Central memory CD8-positive, alpha-beta T cell (primary cell): ENCODE measurements around the gene F7.

Experiments used
- ATAC-seq: fragments of 150-1000 bp; cut with Tn5 transposase; replicated peaks from 2 replicates; pipeline ENCODE4 v1.10.0; 2022; ENCODE audit warnings: mild to moderate bottlenecking, moderate FRiP score, moderate number of reproducible peaks; ENCODE audit not compliant: poor library complexity, severe bottlenecking; ENCODE audit errors: extremely low read depth
- DNase-seq, 2 donors: peaks; one replicate each; pipeline ENCODE4 v3.0.0; 2021; ENCODE audit warnings: low spot score in 2 of 2
- H3K27ac Mint-ChIP-seq: one replicate; pipeline ENCODE4 v1.8.0; 2022; ENCODE audit warnings: low read depth, mild to moderate bottlenecking, moderate library complexity, mixed read lengths
- H3K27me3 Mint-ChIP-seq: one replicate; pipeline ENCODE4 v1.8.0; 2022; ENCODE audit warnings: mixed read lengths
- H3K36me3 Mint-ChIP-seq: one replicate; pipeline ENCODE4 v1.8.0; 2022; ENCODE audit warnings: mild to moderate bottlenecking, moderate library complexity, mixed read lengths; ENCODE audit not compliant: insufficient read depth
- H3K4me1 Mint-ChIP-seq: one replicate; pipeline ENCODE4 v1.8.0; 2022; ENCODE audit warnings: mixed read lengths
- H3K4me3 Mint-ChIP-seq: one replicate; pipeline ENCODE4 v1.8.0; 2022; ENCODE audit warnings: mild to moderate bottlenecking, moderate library complexity, mixed read lengths
- H3K9me3 Mint-ChIP-seq: one replicate; pipeline ENCODE4 v1.8.0; 2022; ENCODE audit warnings: mixed read lengths

The F7 gene

GRCh38 chr13:113084094-113084942 lies 21.3 kb upstream of the F7 start:
- no peak for ATAC-seq
- Mint-ChIP-seq H3K9me3 (no peaks in the 10 kb centered on the region), H3K36me3 (peaks cover 2% of the 10 kb centered on the region), H3K4me1 (no peaks in the 10 kb centered on the region), H3K4me3 (no peak overlapping the region), H3K27me3 (no peaks in the 10 kb centered on the region), H3K27ac (no peak overlapping the region)
- no peak for DNase-seq

DNA sequence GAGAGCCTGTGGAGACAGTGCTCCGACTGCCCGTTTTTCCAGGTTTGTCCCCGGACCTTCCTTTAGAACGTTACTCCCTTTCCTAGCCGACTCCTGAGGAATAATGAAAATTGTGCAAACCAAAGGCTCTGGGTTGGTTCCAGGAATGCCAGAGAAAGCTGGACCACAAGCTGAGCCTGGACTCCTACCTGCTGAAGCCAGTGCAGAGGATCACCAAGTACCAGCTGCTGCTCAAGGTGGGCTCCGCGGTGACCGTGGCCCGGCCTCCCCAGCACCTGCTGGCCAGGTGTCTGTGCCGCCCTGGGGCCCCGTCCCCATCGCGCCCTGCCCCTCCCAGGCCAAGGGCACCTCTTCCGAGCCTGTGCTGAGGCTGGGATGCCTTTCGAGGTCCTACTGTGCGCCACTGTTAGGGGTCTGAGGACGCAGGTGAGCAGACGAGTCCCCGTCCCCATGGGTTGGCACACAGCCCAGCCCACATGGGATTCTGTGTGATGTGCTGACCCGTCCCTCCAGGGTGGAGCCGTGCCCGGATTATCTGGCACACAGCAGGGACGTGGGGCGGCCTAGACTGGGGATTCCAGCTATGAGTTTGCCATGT lies 20.5 kb upstream of the F7 start:
- Mint-ChIP-seq H3K27me3 (no peaks in the 10 kb centered on the region), H3K27ac (no peak overlapping the region), H3K4me1 (no peaks in the 10 kb centered on the region), H3K9me3 (no peaks in the 10 kb centered on the region), H3K4me3 (no peak overlapping the region), H3K36me3 (peaks cover 2% of the 10 kb centered on the region)
- DNase-seq = no peak
- no peak for ATAC-seq

DNA sequence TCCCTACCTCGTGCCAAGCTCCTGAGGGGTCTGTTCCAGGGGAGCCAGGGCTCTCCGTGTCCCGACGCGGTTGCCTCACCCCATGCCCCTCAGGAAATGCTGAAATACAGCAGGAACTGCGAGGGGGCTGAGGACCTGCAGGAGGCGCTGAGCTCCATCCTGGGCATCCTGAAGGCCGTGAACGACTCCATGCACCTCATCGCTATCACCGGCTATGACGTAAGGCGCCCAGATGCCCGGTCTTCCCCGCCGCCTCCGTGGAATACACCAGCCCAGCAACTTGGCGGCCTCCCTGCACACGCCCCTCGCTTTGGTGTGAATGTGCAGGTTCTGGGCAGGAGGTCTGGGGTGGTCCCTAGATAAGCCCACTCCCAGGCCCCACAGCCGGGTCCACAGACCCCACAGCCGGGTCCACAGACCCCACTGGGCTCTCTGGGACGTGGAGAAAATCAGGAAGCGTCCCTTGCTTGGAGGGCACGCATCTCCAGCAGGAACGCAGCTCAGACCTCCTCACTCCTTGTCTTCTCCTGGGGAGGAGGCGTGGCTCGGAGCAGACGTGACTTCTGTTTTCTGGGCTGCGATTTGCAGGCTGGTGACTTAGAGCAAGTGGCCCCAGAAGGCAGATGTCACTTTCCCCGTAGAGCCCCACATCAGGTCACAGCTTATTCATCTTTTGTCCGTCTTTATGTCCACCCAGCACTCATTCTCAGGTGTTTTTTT lies 19.4 kb upstream of the F7 start:
- H3K27ac Mint-ChIP-seq = no peak overlapping the region

GRCh38 chr13:113086991-113087922 lies 18.3 kb upstream of the F7 start:
- Mint-ChIP-seq H3K27me3 (no peaks in the 10 kb centered on the region), H3K9me3 (no peaks in the 10 kb centered on the region), H3K4me3 (no peak overlapping the region), H3K4me1 (no peaks in the 10 kb centered on the region), H3K27ac (no peak overlapping the region), H3K36me3 (peaks cover 2% of the 10 kb centered on the region)
- no peak for ATAC-seq
- no peak for DNase-seq

More for the DNA sequence above, 19.4 kb upstream of the F7 start:
- H3K27me3 Mint-ChIP-seq = no peaks in the 10 kb centered on the region
- no peaks in the 10 kb centered on the region for H3K9me3 Mint-ChIP-seq
- peaks cover 2% of the 10 kb centered on the region for H3K36me3 Mint-ChIP-seq
- no peaks in the 10 kb centered on the region for H3K4me1 Mint-ChIP-seq
- H3K4me3 Mint-ChIP-seq = no peak overlapping the region
- no peak for DNase-seq
- no peak for ATAC-seq

DNA sequence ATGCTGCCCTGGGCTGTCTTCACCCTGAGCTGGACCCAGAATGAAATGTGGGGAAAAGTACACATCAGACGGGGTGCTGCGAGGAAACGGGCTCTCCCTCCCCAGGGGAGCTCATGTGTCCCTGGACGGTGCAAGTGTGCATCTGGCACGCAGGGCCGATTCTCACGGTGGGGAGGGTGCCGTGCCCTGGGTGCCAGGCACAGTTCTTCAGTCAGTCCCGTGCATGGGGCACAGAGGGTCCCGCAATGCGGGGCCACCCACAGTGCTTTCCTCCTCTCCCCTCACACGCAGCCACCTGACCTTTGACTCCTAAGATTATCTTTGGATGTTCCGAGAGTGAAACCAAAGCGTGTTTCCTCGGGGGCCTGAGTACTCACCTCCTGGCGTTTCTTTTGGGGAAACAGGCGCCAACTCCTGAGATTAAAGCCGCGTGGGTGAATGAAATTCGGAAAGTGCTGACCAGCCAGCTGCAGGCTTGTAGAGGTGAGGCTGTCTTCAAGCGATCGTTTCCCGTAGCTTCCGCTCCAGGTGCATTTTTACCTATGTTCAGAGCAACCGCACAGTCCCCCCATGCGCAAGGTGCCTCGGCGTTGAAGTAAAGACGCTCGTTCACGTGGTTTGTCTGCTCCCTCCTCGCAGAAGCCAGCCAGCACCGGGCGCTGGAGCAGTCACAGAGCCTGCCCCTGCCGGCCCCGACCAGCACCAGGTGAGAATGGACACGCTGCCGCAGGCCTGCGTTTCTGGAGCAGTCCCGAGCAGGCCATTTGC lies 17.5 kb upstream of the F7 start:
- DNase-seq (no peak), ATAC-seq (no peak)
- Mint-ChIP-seq H3K4me3 (no peak overlapping the region), H3K36me3 (no peaks in the 10 kb centered on the region), H3K27me3 (no peaks in the 10 kb centered on the region), H3K27ac (no peak overlapping the region), H3K9me3 (no peaks in the 10 kb centered on the region), H3K4me1 (no peaks in the 10 kb centered on the region)

GRCh38 chr13:113088691-113089020 lies 16.9 kb upstream of the F7 start:
- Mint-ChIP-seq H3K4me3 (no peak overlapping the region), H3K27ac (no peak overlapping the region), H3K9me3 (no peaks in the 10 kb centered on the region), H3K36me3 (no peaks in the 10 kb centered on the region), H3K4me1 (no peaks in the 10 kb centered on the region), H3K27me3 (no peaks in the 10 kb centered on the region)
- ATAC-seq = no peak
- DNase-seq = no peak

GRCh38 chr13:113089693-113090414 lies 15.7 kb upstream of the F7 start:
- no peak for DNase-seq
- Mint-ChIP-seq H3K4me3 (no peak overlapping the region), H3K36me3 (no peaks in the 10 kb centered on the region), H3K27me3 (no peaks in the 10 kb centered on the region), H3K4me1 (no peaks in the 10 kb centered on the region), H3K9me3 (no peaks in the 10 kb centered on the region), H3K27ac (no peak overlapping the region)
- no peak for ATAC-seq

GRCh38 chr13:113090415-113090770 lies 15.2 kb upstream of the F7 start:
- Mint-ChIP-seq H3K27ac (no peak overlapping the region), H3K4me1 (no peaks in the 10 kb centered on the region), H3K9me3 (no peaks in the 10 kb centered on the region), H3K27me3 (no peaks in the 10 kb centered on the region), H3K4me3 (no peak overlapping the region), H3K36me3 (no peaks in the 10 kb centered on the region)
- DNase-seq = no peak
- no peak for ATAC-seq

- ATAC-seq = no peak
Observed at GRCh38 chr13:113090806-113091205, 14.8 kb upstream of the F7 start.

DNA sequence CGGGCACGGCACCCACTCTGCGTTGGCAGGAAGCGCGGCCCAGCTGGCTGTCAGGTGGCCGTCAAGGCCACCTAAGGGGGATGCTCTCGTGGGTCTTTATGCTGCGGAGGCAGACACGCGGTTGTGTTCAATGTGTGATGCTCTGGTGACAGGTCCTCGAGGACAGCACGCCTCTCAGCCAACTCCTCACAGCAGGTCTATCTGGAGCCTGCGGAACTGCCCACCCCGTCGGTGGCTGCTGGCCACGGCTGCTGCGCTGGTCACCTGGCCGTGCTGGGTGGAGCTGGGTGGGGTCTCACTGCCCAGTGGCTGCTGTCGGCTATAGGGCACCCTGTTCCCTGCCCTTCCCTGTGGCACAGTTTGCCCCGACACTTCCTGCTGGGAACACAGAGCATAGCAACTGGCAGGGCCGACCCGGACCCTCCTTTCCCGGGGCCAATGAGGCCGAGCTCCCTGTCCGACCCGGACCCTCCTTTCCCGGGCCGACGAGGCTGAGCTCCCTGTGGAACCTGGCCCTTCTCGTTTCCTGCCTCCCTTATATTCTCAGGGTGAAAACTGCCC lies 14.3 kb upstream of the F7 start:
- ATAC-seq = no peak
- H3K4me1 Mint-ChIP-seq = no peaks in the 10 kb centered on the region
- DNase-seq = no peak

More at GRCh38 chr13:113090806-113091205, 14.8 kb upstream of the F7 start:
- Mint-ChIP-seq H3K4me1 (no peaks in the 10 kb centered on the region), H3K4me3 (no peak overlapping the region), H3K27ac (no peak overlapping the region), H3K36me3 (no peaks in the 10 kb centered on the region), H3K9me3 (no peaks in the 10 kb centered on the region), H3K27me3 (no peaks in the 10 kb centered on the region)
- DNase-seq = no peak

More for the DNA sequence above, 14.3 kb upstream of the F7 start:
- no peaks in the 10 kb centered on the region for H3K9me3 Mint-ChIP-seq
- H3K36me3 Mint-ChIP-seq = no peaks in the 10 kb centered on the region
- H3K27ac Mint-ChIP-seq = no peak overlapping the region
- no peaks in the 10 kb centered on the region for H3K27me3 Mint-ChIP-seq
- no peak overlapping the region for H3K4me3 Mint-ChIP-seq
